ENCODE data around the gene L3MBTL4. TPM values are rescaled to one million over a fixed set of nuclear protein-coding genes. Genes with fewer than 3 reads are reported as not detected.

Gene L3MBTL4
- total RNA-seq, 1 donor from 2014 or later: 0.34 TPM

GRCh38 chr18:5975111-5976002, 439.4 kb downstream of the L3MBTL4 start:
- Mint-ChIP-seq H3K4me1 (peaks cover 26% of the 10 kb centered on the region), H3K27ac (no peak overlapping the region), H3K9me3 (no peaks in the 10 kb centered on the region), H3K27me3 (ENCODE audit: insufficient read depth, low read depth) (peaks cover 12% of the 10 kb centered on the region), H3K36me3 (no peaks in the 10 kb centered on the region), H3K4me3 (no peak overlapping the region)
- Histone ChIP-seq H3K27ac (no peak overlapping the region), H3K36me3 (no peaks in the 10 kb centered on the region), H3K4me1 (peaks cover 5% of the 10 kb centered on the region), H3K27me3 (no peaks in the 10 kb centered on the region), H2AFZ (replicated peaks) (no peak overlapping the region), H3F3A (ENCODE audit: low read depth) (no peaks in the 10 kb centered on the region), H3K79me2 (ENCODE audit: low read depth) (no peaks in the 10 kb centered on the region), H3K9ac (no peak overlapping the region), H4K20me1 (ENCODE audit: low read depth) (no peaks in the 10 kb centered on the region), H3K4me3 (no peak overlapping the region), H3K9me3 (ENCODE audit: low read depth) (no peaks in the 10 kb centered on the region), H3K4me2 (no peak overlapping the region)
- DNase-seq (ENCODE audit: low spot score): no peak
- TF ChIP-seq CTCF (IDR thresholded peaks at IDR 0.05): no peak
- no peak for TF ChIP-seq EZH2 (IDR thresholded peaks at IDR 0.05)
- no peak for TF ChIP-seq EZH2phosphoT487 (IDR thresholded peaks at IDR 0.05)

- no peaks in the 10 kb centered on the region for H4K20me1 ChIP-seq (ENCODE audit: low read depth)
- Mint-ChIP-seq H3K36me3 (no peaks in the 10 kb centered on the region), H3K9me3 (no peaks in the 10 kb centered on the region), H3K27ac (no peak overlapping the region), H3K4me3 (no peak overlapping the region), H3K4me1 (peaks cover 32% of the 10 kb centered on the region), H3K27me3 (ENCODE audit: insufficient read depth, low read depth) (peaks cover 12% of the 10 kb centered on the region)
- H3K36me3 ChIP-seq: no peaks in the 10 kb centered on the region
- TF ChIP-seq EZH2 (IDR thresholded peaks at IDR 0.05) (no peak), CTCF (IDR thresholded peaks at IDR 0.05) (no peak), EZH2phosphoT487 (IDR thresholded peaks at IDR 0.05) (no peak)
- peaks cover 5% of the 10 kb centered on the region for H3K4me1 ChIP-seq
- H3K4me3 ChIP-seq: no peak overlapping the region
- H3K27me3 ChIP-seq: no peaks in the 10 kb centered on the region
- H3K9me3 ChIP-seq (ENCODE audit: low read depth): no peaks in the 10 kb centered on the region
- H3K27ac ChIP-seq: no peak overlapping the region
- H3K9ac ChIP-seq: no peak overlapping the region
- DNase-seq (ENCODE audit: low spot score): no peak
- H2AFZ ChIP-seq (replicated peaks): no peak overlapping the region
- H3K79me2 ChIP-seq (ENCODE audit: low read depth): no peaks in the 10 kb centered on the region
- H3F3A ChIP-seq (ENCODE audit: low read depth): no peaks in the 10 kb centered on the region
- H3K4me2 ChIP-seq: no peak overlapping the region
Measured at GRCh38 chr18:5974696-5975095, 440.0 kb downstream of the L3MBTL4 start.

- Histone ChIP-seq H3K79me2 (ENCODE audit: low read depth) (no peaks in the 10 kb centered on the region), H3K4me3 (no peak overlapping the region), H3K9me3 (ENCODE audit: low read depth) (no peaks in the 10 kb centered on the region), H3K27ac (no peak overlapping the region), H3K36me3 (no peaks in the 10 kb centered on the region), H4K20me1 (ENCODE audit: low read depth) (no peaks in the 10 kb centered on the region), H3K4me1 (no peaks in the 10 kb centered on the region), H3K27me3 (no peaks in the 10 kb centered on the region), H3K9ac (no peak overlapping the region), H3K4me2 (no peak overlapping the region), H2AFZ (replicated peaks) (no peak overlapping the region), H3F3A (ENCODE audit: low read depth) (no peaks in the 10 kb centered on the region)
- H3K9me3 Mint-ChIP-seq: no peaks in the 10 kb centered on the region
- no peaks in the 10 kb centered on the region for H3K36me3 Mint-ChIP-seq
- TF ChIP-seq EZH2 (IDR thresholded peaks at IDR 0.05): no peak
- TF ChIP-seq EZH2phosphoT487 (IDR thresholded peaks at IDR 0.05): no peak
- TF ChIP-seq CTCF (IDR thresholded peaks at IDR 0.05): no peak
- H3K4me3 Mint-ChIP-seq: no peak overlapping the region
- peaks cover 7% of the 10 kb centered on the region for H3K27me3 Mint-ChIP-seq (ENCODE audit: insufficient read depth, low read depth)
- no peak overlapping the region for H3K27ac Mint-ChIP-seq
- no peak for DNase-seq (ENCODE audit: low spot score)
- H3K4me1 Mint-ChIP-seq: peaks cover 20% of the 10 kb centered on the region
Measured at GRCh38 chr18:5973099-5973498, 441.6 kb downstream of the L3MBTL4 start.

All from neural progenitor cell (in vitro differentiated cells).